T-helper 2 cell (primary cell): ENCODE data around the gene STXBP1.

Experiments
- DNase-seq, 5 experiments: peaks; one replicate each; pipeline versions ENCODE4 v3.0.0 to v3.0.0-alpha.2; 2012 to 2022

The STXBP1 gene

DNA sequence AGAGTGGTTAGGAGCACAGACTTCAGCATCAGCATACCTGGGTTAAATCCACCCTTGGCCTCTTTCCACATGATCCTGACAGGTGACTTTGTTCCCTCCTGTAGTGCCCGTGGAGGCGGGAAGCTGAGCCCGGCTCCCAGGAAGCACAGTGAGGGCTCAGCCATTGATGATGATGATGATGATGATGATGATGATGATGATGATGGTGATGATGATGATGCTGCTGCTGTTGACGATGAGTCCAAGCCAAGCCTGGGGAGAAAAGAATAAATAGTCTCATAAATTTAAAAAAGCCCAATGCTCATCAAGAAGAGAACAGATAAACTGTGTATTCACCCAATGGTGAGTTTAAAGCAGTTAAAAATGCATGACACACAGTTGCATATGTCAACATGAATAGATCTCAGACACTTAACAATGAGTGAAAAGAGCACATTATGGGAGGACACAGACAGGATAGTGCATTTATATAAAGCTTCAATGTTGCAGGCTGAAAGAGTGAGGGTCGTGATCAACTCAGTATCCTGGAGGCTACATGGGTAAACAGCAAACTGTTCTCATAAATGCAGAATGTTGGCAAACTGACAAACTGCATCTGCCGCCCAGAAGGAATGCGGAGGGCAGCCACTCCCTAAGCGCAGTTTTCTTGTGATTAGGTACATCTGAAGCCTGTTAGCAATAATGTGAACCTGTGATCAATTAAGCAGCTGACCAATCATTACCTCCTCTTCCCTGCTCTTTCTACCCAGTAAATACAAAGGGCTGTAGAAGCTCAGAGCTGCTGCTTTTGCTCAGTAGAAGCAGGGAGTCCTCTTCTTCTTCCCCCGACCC is 83.0 kb downstream of the STXBP1 start:
- no peak for DNase-seq

GRCh38 chr9:127697575-127697974 is 85.5 kb downstream of the STXBP1 start:
- no peak for DNase-seq

- DNase-seq, result no peak
Observed at GRCh38 chr9:127698386-127698785, 86.3 kb downstream of the STXBP1 start.

GRCh38 chr9:127698985-127699670 is 87.1 kb downstream of the STXBP1 start:
- peak; percentile 50 to 91 (median 76) for DNase-seq

DNA sequence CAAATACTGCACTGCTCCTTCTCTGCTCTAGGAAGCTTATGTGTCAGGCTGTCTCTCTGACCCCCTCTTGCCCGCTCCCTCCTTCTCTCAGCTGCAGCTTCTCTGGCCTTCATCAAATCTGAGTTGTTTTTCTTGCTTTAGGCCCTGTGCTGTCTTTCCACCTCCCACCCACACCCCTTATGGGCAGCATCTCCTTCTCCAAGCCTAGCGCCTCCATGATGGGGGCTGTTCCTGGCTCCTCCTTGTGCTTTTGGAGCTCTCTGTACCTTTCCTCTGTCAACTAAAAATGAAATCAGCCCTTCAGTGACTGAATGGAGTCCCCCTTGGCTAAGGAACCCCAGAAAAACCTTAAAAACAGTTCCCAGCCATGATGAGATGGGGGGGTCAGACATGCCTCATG is 88.1 kb downstream of the STXBP1 start:
- no peak for DNase-seq

- no peak for DNase-seq
Observed at GRCh38 chr9:127700594-127701255, 88.6 kb downstream of the STXBP1 start.

DNA sequence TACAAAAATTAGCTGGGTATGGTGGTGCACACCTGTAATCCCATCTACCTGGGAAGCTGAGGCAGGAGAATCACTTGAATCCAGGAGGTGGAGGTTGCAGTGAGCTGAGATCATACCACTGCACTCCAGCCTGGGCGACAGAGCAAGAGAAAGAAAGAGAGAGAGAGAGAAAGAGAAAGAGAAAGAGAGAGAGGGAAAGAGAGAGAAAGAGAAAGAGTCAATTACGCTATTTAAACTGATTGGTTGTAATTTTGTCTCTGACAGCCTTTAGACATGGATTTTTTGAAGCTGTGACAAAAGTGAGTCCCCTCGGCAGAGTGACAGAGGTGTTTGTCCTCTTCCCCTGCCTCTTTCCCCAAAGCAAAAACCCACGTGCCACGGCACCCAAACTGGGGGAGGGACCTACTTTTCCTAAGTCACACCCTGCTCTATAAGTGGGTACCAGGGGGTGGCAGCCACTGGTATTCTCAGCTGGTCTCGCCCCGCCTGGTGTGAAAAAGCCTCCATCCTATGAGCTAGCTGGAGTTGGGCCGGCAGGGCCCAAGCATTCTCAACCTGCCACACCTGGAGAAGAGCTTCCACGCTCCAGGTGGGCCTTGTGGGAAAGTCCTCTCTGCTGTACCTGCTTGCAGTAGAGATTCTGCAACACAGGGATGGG is 91.3 kb downstream of the STXBP1 start:
- no peak for DNase-seq

DNA sequence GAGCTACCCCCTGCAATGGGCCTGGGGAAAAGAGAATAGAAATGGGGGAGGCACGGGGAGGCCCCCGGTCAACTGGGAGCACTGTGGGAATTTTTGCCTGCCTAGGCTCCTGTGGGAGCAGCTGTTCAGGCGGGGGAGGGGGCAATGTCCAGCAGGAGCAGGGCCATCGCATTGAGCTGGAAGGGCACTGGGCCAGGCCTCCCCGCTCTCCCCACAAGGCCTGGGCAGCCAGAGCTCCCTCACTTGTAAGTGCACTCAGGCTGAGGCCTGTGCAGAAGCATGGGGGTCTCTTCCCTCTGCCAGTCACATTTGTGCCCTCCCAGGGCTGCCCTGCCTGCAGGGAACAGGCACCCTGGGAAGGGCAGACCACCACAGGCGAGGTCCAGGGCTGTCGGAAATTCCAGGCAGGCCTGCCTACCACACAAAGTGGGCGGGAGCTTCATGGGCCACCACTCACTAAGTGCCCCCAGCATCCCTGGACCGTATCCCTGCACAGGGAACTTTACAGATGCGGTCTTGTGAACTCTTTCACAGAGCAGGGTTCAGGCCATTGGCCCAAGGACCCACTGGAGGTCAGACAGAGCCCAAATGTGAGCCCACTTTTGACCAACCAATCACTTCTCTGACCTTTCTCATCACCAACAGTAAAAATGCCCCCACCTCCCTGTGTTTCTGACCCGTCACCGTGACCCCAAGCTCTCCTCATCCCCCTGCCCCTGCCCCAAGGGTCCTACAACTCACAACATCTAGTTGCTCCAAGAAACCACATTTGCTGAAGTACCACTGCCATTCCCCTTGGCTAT is 93.7 kb downstream of the STXBP1 start:
- no peak for DNase-seq

- DNase-seq, result no peak
Observed at GRCh38 chr9:127706836-127707241, 94.8 kb downstream of the STXBP1 start, which contains the start of gene CFAP157. Gene CFAP157, plus strand, starts transcription at chr9:127706988. Its CDS starts 44 bp downstream, at chr9:127707032.

DNA sequence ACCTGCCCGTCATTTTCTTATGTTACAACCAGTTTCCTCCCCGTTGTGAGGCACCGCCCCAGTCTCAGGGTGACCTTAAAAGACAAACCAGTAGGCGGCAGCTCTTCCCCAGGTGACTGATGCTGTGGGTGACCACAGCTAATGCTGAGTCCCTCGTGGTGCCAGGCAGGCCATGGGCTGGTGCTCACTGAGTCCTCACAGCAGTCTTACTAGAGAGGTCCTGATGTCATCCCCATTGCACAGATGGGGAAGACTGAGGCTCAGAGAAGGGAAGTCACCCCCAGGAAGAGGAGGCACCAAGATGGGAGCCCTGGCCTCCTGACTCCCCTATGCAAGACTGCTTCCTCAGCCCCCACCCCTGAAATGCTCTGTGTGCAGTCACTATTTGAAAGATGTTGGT is 95.7 kb downstream of the STXBP1 start:
- DNase-seq, result peak in 3 of 5 experiments; percentile 38 to 70 (median 43)

GRCh38 chr9:127708952-127709587 is 97.0 kb downstream of the STXBP1 start:
- no peak for DNase-seq

- no peak for DNase-seq
Observed at GRCh38 chr9:127710204-127710783, 98.2 kb downstream of the STXBP1 start.

DNA sequence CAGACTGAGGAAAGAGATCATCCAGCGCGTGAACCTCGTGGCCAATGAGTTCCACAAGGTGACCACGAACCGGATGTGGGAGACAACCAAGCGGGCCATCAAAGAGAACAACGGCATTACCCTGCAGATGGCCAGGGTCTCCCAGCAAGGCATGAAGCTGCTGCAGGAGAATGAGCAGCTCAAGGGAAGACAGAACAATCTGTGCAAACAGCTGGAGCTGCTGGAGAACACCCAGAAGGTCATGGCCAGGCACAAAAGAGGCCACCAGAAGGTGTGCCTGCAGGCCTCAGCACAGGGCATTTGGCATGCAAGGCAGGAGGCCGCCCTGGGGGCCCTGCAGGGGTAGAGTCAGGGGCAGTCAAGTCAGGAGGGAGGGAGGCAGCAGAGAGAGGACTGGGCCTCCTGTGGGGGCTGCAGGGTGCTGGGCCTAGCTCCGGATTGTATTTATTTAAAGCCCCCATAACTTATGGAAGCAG is 99.2 kb downstream of the STXBP1 start:
- peak in 1 of 5 experiments; percentile 53 for DNase-seq

DNA sequence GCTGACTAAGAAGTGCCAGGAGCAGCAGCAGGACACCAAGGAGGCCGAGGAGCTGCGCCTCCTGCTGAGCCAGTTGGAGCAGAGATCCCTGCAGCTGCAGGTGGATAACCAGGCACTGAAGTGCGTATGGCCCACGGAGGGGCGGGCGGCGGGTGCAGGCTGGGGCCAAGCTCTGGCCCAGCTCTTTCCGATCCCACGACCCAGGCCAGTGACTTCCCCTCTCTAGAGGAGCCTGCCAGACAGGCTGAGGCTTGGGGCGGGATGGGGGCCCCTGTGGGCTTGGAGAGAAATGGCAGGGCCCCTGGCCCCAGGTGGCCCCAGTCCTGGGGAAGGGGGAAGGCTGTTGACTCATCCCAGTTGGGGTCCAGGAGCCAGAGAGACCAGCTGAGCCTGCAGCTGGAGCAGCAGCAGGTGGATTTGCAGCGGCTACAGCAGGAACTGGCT is 99.8 kb downstream of the STXBP1 start:
- DNase-seq, result no peak

- DNase-seq, result no peak
Observed at GRCh38 chr9:127712371-127712770, 100.3 kb downstream of the STXBP1 start.

GRCh38 chr9:127712867-127713266 is 100.8 kb downstream of the STXBP1 start:
- no peak for DNase-seq

- no peak for DNase-seq
Observed at GRCh38 chr9:127714020-127714750, 102.1 kb downstream of the STXBP1 start.

GRCh38 chr9:127714951-127715469 is 102.9 kb downstream of the STXBP1 start:
- no peak for DNase-seq

DNA sequence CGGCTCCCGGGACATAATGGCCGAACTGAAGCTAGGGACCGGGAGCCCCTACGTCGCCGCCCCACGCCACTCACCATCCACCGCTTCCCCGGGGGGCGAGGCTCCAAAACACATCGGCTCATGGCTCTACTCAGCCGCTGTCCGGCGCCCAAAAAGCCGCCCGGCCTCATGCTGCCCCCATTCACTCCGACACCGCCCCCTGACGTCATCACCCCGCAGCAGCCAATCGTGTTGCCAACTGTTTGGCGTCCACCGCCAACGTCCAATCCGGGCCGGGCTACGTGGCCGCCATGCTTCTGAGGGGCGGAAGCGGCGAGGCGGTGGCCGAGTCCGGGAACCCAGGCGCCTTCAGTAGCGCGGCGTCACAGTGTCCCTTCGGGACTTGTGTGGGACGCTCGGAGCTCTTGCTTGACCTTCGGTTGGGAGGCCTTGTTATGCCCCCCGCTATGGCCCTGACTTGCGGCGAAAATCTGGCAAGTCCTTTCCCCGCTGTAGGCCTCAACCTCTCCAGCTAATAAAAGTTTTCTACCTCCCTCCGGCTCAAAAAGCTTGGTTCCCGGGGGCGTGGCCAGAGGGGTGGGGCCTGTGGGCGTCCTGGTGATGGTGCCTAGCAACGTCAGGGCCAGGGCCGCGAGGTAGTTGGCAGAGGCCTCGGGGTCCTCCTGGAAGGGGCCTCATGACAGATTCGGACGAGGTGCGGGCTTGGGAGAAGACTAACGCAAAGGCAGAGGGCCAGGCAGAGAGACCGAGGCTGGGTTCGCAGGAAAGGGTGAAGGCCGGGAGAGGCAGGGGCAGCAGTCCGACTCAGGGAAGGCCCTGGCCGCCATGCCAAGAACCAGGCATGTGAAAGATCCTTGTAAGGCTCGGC is 103.6 kb downstream of the STXBP1 start, which contains the start of the genes PTRH1 and TTC16:
Gene PTRH1, minus strand, starts transcription at position 194 of the 868 bp plus-strand sequence. Its CDS starts 24 bp downstream, at position 170.
Gene TTC16, plus strand, starts transcription at position 610 of the 868 bp plus-strand sequence. Its CDS starts 67 bp downstream, at position 677.
- DNase-seq, result peak; percentile 91 to 97 (median 95)
